Measurements from ENCODE around the gene ZBP1. TPM values are rescaled to one million over a fixed set of nuclear protein-coding genes. Genes with fewer than 3 reads are reported as not detected.

Gene ZBP1
- total and polyA plus RNA-seq, 3 donors from 2014 or later: 0.31 to 0.66 TPM; not detected in 1

DNA sequence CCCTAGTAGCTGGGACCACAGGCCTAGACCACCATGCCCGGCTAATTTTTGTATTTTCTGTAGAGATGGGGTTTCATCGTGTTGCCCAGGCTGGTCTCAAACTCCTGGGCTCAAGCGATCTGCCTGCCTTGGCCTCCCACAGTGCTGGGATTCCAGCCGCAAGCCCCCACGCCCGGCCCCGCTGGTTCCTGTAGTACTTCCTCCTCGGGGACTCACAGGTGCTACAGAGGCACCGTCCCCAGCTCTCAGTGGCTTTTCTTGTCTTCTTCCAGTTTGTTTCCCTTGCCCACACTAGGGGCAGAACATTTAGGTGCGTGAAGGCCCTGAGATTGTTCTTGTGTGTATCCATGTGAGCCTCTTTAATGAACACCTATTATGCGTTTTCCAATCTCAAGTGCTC is 773 bp upstream of the ZBP1 start:
- Histone ChIP-seq H3K4me3 (no peak overlapping the region), H3K27me3 (no peaks in the 10 kb centered on the region), H3K36me3 (ENCODE audit: low read depth, missing control alignments) (no peaks in the 10 kb centered on the region), H3K9me3 (no peaks in the 10 kb centered on the region), H3K27ac (no peak overlapping the region), H3K4me1 (no peaks in the 10 kb centered on the region)
- no peak for TF ChIP-seq CTCF (IDR thresholded peaks at IDR 0.05)
- no peak for TF ChIP-seq POLR2A (IDR thresholded peaks at IDR 0.05)
- intact Hi-C loops (cut with DNase I; ENCODE audit: low total_unique reads): no loop called here
- no peak for DNase-seq
- 84 to 87% methylated on average over 11 of the region's 11 CpGs for WGBS, 2 donors

DNA sequence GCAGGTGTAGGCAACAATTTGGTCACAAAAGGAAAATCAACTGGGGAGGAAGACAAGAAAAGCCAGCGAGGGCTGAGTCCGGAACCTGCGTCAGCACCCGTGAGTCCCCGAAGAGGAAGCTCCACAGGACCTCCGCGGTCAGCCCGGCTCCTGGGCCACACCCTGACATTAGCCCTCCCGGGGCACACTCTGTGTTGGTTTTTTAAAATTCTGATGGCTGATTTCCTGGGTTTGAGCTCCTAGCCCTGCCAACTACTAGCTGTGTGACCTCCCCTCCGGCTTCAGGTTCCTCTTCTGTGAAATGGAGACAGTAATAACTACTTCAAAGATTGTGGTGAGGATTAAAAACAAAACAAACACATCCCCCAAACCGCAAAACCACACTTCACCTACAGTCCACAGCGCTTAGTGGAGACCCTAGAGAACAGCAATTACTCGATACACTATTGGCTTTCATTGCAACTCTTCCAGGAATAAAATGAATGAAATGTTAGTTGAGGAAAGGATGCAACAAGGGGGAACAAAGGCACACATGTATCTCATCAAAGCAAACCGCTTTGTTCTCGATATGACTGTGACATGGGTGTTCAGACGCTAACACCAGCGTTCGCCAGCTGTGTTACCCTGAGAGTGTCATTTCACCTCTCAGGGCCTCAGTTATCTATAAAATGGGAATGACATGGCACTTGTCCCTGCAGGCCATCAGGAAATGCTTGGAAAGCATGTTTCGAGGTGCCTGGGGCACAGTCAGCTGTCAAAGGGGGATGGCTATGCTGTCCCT is 985 bp downstream of the ZBP1 start:
- no peak for DNase-seq
- Histone ChIP-seq H3K36me3 (ENCODE audit: low read depth, missing control alignments) (no peaks in the 10 kb centered on the region), H3K9me3 (no peaks in the 10 kb centered on the region), H3K27me3 (no peaks in the 10 kb centered on the region), H3K4me1 (no peaks in the 10 kb centered on the region), H3K27ac (no peak overlapping the region), H3K4me3 (no peak overlapping the region)
- intact Hi-C loops (cut with DNase I; ENCODE audit: low total_unique reads): no loop called here
- TF ChIP-seq POLR2A (IDR thresholded peaks at IDR 0.05): no peak
- no peak for TF ChIP-seq CTCF (IDR thresholded peaks at IDR 0.05)
- WGBS, 2 donors: 85 to 89% methylated on average over 19 of the region's 19 CpGs

- Histone ChIP-seq H3K4me1 (no peaks in the 10 kb centered on the region), H3K27me3 (no peaks in the 10 kb centered on the region), H3K4me3 (no peak overlapping the region), H3K27ac (no peak overlapping the region), H3K36me3 (ENCODE audit: low read depth, missing control alignments) (no peaks in the 10 kb centered on the region), H3K9me3 (no peaks in the 10 kb centered on the region)
- DNase-seq: no peak
- 82 to 92% methylated on average over 4 to 6 of the region's 6 CpGs for WGBS, 2 donors
- TF ChIP-seq CTCF (IDR thresholded peaks at IDR 0.05) (no peak), POLR2A (IDR thresholded peaks at IDR 0.05) (no peak)
- intact Hi-C loops (cut with DNase I; ENCODE audit: low total_unique reads): no loop called here
Observed at GRCh38 chr20:57618764-57619050, 1.5 kb downstream of the ZBP1 start.

DNA sequence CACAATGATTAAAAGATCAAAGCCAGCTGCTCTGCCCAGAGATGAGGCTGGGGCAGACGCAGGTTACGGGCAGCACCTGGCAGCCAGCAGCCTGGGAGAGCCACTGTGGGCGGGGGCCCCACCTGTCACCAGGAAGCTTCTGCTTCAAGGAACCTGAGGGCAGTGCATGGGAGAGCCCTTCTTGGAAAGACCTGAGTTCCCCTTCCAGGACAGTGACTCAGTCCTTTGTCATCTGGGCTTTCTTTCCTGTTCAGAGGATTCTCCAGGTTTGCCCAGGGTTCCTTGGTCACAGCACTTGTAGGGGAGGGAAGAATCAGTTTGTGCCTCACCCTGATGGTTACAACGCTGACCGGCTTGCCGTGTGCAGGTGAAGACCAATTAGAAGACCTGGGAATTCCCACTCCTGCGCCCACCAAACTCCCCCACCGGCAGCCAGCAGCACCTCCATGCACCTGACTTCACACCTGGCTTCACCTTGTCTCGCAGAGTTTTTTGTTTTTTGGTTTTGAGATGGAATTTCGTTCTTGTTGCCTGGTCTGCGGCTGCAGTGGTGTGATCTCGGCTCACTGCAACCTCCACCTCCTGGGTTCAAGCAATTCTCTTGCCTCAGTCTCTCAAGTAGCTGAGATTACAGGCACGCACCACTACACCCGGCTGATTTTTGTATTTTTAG is 2.0 kb downstream of the ZBP1 start:
- Histone ChIP-seq H3K4me3 (no peak overlapping the region), H3K36me3 (ENCODE audit: low read depth, missing control alignments) (no peaks in the 10 kb centered on the region), H3K27me3 (no peaks in the 10 kb centered on the region), H3K4me1 (no peaks in the 10 kb centered on the region), H3K27ac (no peak overlapping the region), H3K9me3 (no peaks in the 10 kb centered on the region)
- 85 to 86% methylated on average over 11 to 14 of the region's 14 CpGs for whole genome bisulfite sequencing, 2 donors
- DNase-seq: no peak
- intact Hi-C loops (cut with DNase I; ENCODE audit: low total_unique reads): no loop called here
- TF ChIP-seq POLR2A (IDR thresholded peaks at IDR 0.05) (no peak), CTCF (IDR thresholded peaks at IDR 0.05) (no peak)

Data from testis (tissue), 3 donors.